LoVo (cell line): ENCODE measurements around the gene UBAC1.
A peak's percentile ranks its signal among the peaks of the same experiment; 100 is the strongest.
"Not testable (repeated sequence)": the region's sequence is repeated elsewhere in the genome, so short reads cannot be mapped to it uniquely, and the experiment has no call there.

Experiments used
- DNase-seq: peaks from one replicate; pipeline ENCODE4 v3.0.0-alpha.2; 2016; ENCODE audit warnings: low spot score

UBAC1 gene

GRCh38 chr9:135920973-135921585, 40.1 kb downstream of the UBAC1 start:
- no peak for DNase-seq

DNA sequence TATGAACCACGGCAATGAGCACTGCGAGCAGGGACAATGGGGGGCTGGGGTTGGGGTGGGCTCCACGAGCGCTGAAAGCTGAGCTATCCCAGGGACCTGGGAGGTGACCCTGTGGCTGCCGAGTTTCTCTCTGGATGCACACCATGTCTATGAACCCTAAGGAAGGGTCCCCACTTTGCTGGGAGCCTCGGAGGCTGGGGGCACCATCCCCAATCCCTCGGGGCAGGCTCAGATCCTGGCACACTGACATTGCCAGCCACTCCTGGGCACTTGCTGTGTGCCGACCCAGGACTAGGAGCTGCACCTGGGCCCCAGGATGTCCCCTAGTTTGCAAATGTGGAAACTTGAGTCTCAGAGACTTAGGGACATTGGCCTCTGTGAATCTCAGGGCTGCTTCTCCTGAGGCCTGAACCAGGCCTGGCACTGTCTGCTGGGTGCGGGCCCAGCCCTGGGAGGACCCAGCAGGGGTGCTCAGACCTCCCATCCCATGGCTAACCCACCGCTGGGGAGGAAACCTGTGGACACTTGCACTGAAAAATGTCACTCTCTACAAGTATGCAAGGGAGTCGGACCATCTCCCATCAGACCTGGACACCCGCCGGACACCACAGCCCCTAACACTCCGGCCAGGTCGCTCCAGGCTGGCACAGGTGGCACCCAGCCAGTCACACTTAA, 40.8 kb downstream of the UBAC1 start:
- DNase-seq = no peak

GRCh38 chr9:135919318-135919890, 41.8 kb downstream of the UBAC1 start:
- DNase-seq = no peak

GRCh38 chr9:135916227-135916626, 44.9 kb downstream of the UBAC1 start:
- not testable (repeated sequence) for DNase-seq

DNA sequence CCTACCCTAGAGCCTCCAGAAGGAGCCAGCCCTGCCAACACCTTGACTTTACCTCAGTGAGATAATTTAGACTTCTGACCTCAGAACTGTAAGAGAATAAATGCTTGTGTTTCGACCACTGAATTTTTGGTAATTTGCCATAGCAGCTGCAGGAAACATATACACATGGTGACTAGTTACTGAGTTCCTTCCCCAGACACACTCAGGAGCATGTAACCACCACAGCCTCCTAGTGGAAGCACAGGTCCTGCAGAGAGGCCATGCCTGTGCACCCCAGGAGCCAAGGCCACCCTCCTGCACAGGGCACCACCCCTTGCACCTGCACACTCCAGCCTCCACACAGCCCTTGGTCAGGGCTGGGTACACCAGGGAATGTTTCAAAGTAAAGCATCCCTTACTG, 46.3 kb downstream of the UBAC1 start:
- no peak for DNase-seq

DNA sequence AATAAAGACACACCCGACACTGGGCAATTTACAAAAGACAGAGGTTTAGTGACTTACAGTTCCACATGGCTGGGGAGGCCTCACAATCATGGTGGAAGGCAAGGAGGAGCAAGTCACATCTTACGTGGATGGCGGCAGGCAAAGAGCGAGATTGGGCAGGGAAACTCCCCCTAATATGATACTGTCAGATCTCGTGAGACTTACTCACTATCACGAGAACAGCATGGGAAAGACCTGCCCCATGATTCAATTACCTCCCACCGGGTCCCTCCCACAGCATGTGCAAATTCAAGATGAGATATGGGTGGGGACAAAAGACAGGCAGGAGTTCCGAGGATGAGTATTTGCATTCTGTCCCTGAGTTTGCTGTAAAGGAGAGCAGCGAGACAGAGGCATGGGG, 49.9 kb downstream of the UBAC1 start:
- DNase-seq = not testable (repeated sequence)

DNA sequence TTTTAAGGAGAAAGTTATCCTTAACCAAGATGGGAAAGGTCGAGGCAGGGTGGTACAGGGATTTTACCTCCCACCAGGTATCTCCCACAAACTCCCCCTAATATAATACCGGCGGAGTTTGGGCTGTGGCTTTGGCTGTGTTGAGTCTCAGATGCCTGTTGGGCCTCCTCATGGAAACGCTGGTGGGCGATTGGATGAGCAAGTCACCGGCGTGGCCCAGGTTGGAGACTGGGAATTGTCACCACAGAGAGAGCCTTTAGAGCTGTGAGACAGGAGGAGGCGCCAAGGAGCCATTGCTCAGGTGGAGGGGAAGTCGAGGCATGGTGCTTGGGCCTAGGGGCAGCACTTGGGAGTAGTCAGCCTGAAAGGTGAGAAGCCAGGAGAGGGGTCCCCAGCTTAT, 50.4 kb downstream of the UBAC1 start:
- DNase-seq = no peak

- no peak for DNase-seq
Observed at GRCh38 chr9:135910216-135910615, 51.0 kb downstream of the UBAC1 start.

GRCh38 chr9:135909371-135909770, 51.8 kb downstream of the UBAC1 start:
- no peak for DNase-seq

DNA sequence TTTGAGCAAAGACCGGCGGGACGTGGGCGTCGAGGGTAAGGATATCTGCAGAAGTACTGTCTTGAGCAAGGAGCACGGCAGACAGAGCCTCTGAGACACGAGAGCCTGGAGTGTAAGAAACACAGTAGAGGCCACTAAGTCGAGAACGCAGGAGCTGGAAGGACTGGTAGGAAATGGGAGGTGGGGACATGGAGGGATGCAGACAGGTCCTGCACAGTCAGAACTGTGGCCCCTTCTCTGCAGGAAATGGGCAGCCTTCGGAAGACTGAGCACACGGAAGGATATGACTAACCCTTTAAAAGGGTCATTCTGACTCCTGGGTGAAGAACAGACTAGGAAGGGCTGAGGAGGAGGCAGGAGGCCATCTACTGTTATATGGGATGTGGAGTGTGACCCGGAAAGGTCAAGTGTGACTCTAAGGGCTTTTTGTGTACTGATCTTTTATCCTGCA, 52.4 kb downstream of the UBAC1 start:
- DNase-seq = no peak

DNA sequence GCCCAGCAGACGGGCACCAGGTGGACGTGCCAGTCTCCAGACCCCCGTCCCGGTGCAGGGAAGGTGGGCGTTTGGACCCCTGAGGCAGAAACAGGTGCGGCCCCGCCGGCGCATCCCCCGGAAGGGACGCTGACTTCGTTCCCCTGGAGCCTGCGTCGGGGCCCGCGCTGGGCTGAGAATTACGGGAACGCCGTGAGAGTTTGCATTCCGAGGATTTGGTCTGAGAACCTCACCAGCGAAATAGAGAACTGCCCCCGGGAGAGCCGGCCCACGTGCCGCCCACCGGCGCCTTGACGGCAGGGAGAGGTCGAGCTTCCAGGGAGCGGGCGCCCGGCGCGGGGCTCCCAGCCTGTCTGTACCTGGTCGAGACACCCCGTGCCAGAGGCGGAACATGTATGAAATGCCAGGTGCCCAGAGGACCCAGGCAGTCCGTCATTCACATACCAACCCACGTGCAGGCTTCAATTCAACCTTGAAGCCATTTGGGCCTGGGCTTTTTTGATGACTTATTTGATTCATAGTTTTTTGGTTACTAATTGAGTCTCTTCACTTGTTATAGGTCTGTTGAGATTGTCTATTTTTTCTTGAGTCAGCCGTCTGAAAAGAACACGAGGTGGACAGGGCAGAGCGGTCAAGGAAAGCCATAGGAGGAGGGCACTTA, 53.0 kb downstream of the UBAC1 start:
- no peak for DNase-seq

- peak; percentile 96 for DNase-seq
Observed at GRCh38 chr9:135907431-135908092, 53.6 kb downstream of the UBAC1 start, which contains the start of gene CAMSAP1. Gene CAMSAP1 (minus strand): TSS chr9:135907546. CDS start chr9:135907159, 387 bp downstream.

DNA sequence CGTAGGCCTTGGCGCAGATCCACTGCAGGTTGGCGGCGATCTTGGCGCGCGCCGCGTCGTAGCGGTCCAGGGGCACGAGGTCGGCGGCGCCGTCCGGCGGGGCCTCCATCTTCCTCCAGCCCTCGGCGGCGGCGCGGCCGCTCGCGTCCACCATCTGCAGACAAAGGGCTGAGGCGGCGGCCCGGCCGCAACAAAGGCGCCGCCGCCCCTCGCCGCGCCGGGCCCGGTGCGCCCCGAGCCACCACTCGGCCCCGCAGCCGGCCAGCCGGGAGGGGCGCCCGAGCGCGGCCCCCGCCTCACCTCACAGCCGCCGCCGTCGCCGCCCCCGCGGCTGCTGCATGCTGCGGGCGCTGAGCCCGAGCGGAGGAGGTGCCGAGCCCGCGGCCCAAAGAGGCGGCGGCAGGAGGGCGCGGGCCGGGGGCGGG, 54.2 kb downstream of the UBAC1 start:
- DNase-seq = peak; percentile 7

DNA sequence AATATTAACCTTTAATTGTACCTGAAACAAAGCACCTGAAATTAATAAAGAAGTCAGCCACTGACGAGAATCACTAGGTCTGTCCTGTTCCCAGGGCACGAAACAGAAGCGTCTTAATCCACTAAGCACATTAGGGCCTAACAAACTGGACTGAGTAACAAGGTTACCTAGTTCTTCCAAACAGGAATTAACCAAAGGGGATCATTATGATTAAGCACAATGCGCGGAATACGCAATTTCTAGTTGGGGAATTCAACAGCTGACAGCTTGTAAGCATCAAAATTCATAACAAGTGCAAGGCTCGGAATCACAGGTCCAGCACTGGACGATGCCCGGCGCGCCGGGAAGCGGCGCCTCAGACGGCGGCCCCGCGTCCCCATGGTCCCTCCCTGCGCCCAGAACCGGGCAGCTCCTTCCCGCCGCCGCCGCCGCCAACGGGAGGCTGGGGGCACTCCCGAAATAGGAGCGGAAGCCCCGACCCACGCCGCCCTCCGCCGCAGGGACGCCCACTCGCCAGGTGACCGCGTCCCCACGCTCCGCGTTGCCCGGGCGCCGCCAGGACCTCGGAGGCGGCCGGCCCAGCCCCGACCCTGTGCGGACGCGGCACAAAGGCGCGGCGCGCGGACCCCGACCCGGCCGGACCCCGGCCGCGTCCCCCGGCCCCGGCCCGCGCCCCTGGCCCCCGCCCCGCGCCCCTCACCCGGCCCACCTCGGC, 54.7 kb downstream of the UBAC1 start:
- DNase-seq = peak; percentile 16

DNA sequence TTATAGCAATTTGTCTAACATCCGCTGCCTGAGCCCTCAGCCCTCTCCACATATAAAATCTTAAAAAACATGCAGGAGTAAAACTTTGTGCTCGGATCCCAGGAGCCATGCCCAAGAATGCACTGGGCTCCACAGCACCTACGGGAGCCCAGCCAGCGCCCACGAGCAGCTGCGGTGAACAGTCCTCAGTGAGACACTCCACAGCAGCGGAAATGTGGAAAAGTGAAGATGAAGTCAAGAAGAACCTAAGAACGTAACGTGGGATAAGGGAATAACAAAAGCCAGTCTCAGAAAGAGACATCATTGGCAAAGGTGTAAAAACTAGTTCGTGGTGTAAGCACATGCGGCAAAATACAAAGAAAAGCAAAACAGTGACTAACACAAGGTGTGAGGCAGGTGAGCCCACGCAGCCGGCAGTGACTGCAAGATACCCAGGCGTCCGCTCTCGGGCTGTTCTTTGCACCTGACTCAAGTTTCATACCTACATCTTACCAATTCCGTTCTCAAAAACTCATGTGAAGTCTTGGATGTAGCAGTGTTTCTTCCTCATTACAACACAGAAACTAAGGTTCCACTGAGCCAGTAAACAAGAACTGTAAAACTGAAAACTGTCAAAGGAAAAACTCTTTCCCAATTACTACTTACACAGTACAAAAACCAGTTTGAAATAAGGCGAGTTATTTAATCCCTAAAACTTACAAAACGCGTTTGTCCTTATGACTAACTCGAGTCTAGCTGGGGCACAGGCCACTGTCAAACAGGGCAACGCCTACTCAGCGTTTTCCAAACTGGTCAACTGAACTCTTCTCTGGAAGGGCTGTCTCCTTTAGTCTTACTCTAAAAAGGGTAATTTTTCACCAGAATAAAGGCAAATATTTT, 55.6 kb downstream of the UBAC1 start:
- peak; percentile 23 for DNase-seq

GRCh38 chr9:135903786-135904520, 57.2 kb downstream of the UBAC1 start:
- no peak for DNase-seq

DNA sequence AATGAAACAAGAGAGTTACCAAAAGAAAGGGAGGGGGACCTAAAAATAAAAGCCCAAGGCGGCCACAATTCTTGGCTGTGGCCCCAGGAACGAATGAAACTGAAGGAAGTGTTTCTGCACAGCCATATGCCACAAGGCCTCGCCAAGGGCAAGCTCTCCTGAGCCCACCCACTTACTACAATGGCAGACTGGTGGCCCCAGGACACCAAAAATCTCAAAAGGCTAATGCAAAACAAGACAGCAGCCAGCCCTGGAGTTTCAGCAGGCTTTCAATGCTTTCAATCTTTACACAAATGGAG, 57.9 kb downstream of the UBAC1 start:
- DNase-seq = no peak

GRCh38 chr9:135902655-135903357, 58.4 kb downstream of the UBAC1 start:
- no peak for DNase-seq

DNA sequence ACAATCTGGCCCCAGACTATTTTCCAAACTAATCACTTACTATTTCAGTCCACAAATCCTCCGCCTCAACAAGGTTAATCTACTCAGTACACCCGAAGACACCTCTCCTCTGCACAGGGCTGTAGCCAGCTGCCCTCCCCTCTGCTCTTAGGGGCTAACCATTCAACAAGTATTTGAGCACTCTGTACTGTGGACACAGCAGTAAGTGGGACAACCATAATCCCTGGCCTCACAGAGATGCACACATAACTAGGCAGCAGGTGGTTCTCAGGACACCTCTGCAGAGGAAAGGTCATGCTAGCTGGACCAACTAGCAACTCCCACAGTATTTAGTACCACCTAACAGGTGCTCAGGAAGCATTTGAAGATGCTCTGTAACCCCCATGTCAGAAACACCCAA, 59.3 kb downstream of the UBAC1 start:
- no peak for DNase-seq
